Fibroblast of villous mesenchyme (primary cell): ENCODE data around the gene UIMC1. TPM values are rescaled to one million over a fixed set of nuclear protein-coding genes. Genes with fewer than 3 reads are reported as not detected.

Experiments
- DNase-seq: peaks from one replicate; pipeline ENCODE4 v3.0.0-alpha.2; 2010; ENCODE audit warnings: low read depth
- H3K4me3 ChIP-seq: 2 replicates; pipeline ENCODE4 v1.5.1; 2011; ENCODE audit warnings: low read depth, mild to moderate bottlenecking, low read length
- total RNA-seq: library from RNA; depleted of rRNA; stranded (reverse); fragments of >200 nt; gene quantifications from 2 replicates; pipeline ENCODE4 v1.2.3, GENCODE V29; 2012
- TF ChIP-seq, protein P1 (sequence below): IDR thresholded peaks from 2 replicates; pipeline ENCODE4 v1.5.1; 2012; ENCODE audit warnings: low read depth, mild to moderate bottlenecking, low read length; ENCODE audit not compliant: insufficient read depth

UIMC1 gene
- total RNA-seq, 1 donor = 59.2 TPM

DNA sequence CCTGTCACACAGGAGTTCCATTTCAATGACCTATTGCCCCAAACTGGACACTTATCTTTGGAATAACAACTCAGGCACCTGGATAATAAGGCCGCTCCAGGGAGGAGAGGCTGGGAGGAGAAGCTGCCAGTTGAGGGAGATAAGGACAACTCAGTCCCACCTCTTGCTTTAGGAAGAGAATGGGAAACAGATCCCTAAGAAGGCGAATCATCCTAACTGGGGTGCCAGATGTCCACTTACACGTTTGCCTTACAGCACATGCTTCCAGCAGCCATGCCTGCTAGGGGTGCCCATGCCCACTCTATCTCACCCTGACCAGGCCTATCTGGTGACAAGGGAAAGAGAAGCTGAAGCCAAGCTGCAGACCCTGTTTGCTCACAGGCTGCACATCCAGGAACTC is 113.9 kb downstream of the UIMC1 start:
- TF ChIP-seq, protein P1, sequence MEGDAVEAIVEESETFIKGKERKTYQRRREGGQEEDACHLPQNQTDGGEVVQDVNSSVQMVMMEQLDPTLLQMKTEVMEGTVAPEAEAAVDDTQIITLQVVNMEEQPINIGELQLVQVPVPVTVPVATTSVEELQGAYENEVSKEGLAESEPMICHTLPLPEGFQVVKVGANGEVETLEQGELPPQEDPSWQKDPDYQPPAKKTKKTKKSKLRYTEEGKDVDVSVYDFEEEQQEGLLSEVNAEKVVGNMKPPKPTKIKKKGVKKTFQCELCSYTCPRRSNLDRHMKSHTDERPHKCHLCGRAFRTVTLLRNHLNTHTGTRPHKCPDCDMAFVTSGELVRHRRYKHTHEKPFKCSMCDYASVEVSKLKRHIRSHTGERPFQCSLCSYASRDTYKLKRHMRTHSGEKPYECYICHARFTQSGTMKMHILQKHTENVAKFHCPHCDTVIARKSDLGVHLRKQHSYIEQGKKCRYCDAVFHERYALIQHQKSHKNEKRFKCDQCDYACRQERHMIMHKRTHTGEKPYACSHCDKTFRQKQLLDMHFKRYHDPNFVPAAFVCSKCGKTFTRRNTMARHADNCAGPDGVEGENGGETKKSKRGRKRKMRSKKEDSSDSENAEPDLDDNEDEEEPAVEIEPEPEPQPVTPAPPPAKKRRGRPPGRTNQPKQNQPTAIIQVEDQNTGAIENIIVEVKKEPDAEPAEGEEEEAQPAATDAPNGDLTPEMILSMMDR = no peak
- no peak overlapping the region for H3K4me3 ChIP-seq

DNA sequence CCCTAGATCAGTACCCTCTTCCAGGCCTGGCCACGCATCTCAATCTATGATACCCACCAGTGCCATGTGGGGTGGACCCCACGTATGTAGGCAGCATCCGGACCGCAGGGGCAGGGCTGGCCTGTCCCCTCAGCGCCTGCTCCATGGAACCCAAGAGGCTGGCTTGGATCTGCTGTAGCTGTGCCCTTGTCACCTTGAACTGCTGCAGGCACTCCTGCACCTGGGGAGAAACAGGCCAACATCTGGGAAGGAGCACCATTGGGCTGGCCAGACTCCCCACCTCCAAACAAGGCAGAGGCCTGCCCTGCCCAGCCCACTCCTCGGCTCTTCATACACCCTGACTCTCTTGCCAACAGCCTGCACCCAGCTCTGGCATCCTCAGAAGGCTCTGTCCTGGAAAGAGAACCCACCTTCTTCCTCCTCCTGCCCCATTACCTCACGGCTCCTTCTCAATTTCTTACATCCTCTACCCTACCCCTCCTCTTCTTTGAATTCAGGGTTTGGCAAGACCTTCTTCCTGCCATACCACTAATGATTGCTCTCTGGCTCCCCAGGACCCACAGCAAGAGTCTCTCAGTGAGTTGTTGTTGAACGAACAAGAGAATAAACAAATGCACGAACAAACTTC is 115.1 kb downstream of the UIMC1 start:
- no peak for DNase-seq
- TF ChIP-seq, protein P1 = no peak

More for the DNA sequence above, 113.9 kb downstream of the UIMC1 start:
- no peak for DNase-seq

DNA sequence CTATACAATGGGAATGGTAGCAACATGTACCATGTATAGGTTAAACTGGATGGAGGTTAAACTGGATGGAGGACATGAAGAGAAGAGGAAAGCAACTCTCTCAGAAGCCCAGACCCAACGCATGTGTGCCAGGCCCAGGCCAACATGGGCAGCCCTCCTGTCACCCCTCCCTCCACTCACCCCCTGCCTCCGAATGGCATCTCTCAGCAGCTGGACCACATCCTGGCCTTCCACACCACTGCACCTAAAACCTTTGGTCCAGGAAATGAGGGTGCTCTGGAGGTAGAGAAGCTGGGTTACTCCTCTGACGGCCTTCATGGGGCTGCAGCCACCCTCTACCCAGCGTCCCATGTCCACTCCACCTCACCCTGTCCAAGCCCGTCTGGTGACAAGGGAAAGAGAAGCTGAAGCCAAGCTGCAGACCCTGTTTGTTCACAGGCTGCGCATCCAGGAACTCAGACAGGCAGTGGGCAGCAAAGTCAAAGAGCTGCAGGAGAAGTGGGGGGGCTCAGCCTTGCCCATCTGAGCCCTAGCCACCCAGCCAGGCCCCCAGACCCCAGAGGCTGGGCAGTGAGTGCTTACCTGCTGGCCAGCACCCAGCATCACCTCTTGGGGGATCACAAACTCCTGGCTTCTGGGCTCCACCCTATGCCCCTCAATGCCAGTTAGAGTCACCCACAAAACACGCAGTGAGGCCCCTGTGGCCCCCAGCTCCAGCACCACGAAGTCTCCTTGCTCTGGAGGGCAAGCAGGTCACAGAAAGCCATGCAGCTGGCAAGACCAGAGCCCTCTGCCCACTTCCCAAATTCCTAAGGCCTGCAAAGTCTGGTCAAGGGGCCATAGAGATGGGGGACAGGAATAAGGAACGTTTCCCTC is 115.9 kb downstream of the UIMC1 start:
- TF ChIP-seq, protein P1 = no peak
- DNase-seq = no peak
- no peak overlapping the region for H3K4me3 ChIP-seq

More for the DNA sequence above, 115.1 kb downstream of the UIMC1 start:
- H3K4me3 ChIP-seq = no peak overlapping the region

DNA sequence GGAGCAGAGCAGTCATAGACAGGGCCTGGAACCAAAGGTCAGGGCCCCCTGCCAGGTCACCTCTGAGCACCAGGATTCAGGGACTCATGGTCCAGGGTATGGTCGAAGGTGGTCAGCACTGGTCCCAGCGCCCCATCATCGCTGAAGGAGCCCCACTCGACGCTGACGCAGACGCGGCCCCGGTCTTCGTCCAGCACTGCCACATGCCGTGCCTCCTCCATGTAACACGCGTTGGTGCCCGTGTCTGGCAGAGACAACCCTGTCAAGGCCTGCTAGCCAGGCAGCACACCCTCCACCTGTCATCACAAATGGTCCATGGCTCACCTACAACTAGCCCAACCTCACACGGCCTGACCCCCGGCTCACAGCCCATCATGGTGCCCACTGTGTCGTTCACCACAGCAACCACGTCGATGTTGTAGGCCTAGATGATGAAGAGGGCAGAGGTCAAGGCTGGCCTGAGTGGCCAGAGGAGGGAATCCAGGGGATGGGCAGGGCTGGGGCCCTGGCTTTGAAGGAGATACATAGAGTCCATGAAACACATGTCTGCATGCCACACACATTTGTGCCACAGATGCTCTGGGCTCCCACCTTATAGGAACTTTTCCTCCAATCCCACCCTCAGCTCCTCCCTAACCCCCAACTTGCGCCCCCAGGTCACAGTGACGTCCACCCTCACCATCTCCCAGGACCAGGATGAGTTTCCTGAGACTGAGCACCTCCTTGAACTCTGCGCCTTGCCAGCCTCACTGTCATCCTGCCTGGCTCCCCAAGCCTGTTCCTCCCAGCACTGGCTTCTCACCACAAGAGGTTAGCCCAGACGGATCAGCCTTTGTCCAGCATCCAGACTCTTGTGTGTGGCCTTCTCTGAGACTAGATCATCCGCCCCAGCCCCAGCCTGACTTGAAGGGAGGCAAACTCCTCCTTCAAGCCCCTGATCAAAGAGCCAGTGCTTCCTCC is 117.0 kb downstream of the UIMC1 start:
- DNase-seq = no peak
- TF ChIP-seq, protein P1 = no peak
- no peak overlapping the region for H3K4me3 ChIP-seq

DNA sequence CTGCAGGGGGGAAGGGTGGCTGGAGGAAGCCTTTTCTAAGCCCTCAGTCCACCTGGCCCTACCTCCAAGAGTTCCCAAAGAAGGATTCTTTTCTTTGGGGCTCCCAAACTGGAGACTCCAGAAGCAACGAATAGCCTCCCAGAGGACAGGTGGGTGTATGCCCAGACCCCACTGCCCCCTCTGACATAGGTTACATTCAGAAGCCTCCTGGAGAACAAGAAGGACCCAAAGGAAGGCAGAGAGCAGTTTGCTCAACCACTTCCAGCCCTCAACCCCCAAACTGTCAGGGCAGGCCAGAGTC is 117.8 kb downstream of the UIMC1 start:
- H3K4me3 ChIP-seq = no peak overlapping the region
- TF ChIP-seq, protein P1 = no peak
- DNase-seq = no peak

DNA sequence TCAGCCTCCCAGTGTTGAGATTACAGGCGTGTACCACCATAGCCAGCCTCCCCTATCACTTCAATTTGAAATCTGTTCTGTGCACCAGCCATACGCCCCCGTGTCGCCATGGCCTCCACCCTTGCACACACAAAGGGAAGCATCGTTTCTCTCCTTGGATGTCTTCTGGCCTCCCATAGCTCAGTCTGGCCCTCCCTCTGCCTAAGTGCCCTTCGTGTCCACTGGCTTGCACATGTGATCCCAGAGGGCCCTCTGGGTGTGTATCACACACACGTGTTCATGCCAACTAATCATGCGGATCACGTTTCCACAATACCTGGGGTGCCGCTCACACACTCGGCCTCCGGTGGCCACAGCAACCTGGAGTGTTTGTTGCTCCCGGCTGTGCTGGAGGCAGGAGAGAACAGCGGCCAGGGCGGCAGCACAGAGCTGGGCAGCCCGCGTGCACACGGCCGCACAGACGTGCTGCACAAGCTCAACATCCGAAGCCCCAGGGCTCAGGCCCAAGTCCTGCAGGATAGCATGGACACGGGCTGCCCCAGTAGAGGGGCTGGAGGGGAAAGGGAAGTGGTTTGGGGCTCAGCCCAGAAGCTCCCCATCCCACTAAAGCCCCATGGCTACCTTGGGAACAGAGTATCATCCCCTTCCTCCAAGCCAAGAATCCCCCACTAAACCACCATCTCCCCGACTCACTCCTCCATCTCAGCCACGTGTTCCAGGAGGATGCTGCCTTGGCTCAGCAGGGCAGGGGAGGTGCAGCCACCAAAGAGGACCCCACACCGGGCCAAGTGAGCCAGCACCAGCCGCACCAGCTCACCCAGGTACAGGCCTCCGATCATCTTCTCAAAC is 118.3 kb downstream of the UIMC1 start:
- TF ChIP-seq, protein P1 = no peak
- DNase-seq = no peak
- no peak overlapping the region for H3K4me3 ChIP-seq
